ENCODE measurements around the gene VTI1A.

GRCh38 chr10:112650588-112651030, 203.6 kb downstream of the VTI1A start:
- TF ChIP-seq CTCF (IDR thresholded peaks at IDR 0.05): no peak
- TF ChIP-seq POLR2A (IDR thresholded peaks at IDR 0.05): no peak

Data from esophagus squamous epithelium (tissue), 4 donors.